Upper lobe of left lung (tissue), 4 donors: ENCODE measurements around the gene TNS3.

Source experiments
- EP300 ChIP-seq, 4 donors: sonication (generic); formaldehyde crosslinking; IDR thresholded peaks; one replicate each; pipeline ENCODE4 v1.5.1; 2017; ENCODE audit warnings: antibody characterized with exemption in 4 of 4, control low read depth in 2 of 4
- POLR2A ChIP-seq, 4 donors: fragments of 450-650 bp; IDR thresholded peaks; one replicate each; pipeline ENCODE4 v1.5.1; 2016 to 2017; ENCODE audit warnings: antibody characterized with exemption in 4 of 4, mild to moderate bottlenecking in 2 of 4
- POLR2AphosphoS5 ChIP-seq, 2 donors: sonication (generic); formaldehyde crosslinking; IDR thresholded peaks; one replicate each; pipeline ENCODE4 v1.5.1; 2017; ENCODE audit warnings: antibody characterized with exemption in 2 of 2
- TF ChIP-seq, protein P1 (sequence below), 6 experiments: fragments of 450-650 bp in 4 of 6; fragments of 200-600 bp in 2 of 6; sonication (generic) in 2 of 6; IDR thresholded peaks; one replicate each; pipeline ENCODE4 v1.5.1; 2016 to 2019; ENCODE audit warnings: antibody characterized with exemption in 6 of 6

DNA sequence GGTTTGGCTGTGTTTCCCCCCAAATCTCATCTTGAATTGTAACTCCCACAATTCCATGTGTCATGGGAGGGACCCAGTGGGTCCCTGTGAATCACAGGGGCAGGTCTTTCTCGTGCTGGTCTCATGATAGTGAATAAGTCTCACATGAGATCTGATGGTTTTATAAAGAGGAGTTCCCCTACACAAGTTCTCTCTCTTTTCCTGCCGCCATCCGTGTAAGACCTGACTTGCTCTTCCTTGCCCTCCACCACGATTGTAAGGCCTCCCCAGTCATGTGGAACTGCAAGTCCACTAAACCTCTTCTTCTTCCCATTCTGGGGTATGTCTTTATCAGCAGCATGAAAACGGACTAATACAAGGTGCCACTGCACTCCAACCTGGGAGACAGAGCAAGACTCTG is 329.2 kb downstream of the TNS3 start:
- TF ChIP-seq, protein P1, sequence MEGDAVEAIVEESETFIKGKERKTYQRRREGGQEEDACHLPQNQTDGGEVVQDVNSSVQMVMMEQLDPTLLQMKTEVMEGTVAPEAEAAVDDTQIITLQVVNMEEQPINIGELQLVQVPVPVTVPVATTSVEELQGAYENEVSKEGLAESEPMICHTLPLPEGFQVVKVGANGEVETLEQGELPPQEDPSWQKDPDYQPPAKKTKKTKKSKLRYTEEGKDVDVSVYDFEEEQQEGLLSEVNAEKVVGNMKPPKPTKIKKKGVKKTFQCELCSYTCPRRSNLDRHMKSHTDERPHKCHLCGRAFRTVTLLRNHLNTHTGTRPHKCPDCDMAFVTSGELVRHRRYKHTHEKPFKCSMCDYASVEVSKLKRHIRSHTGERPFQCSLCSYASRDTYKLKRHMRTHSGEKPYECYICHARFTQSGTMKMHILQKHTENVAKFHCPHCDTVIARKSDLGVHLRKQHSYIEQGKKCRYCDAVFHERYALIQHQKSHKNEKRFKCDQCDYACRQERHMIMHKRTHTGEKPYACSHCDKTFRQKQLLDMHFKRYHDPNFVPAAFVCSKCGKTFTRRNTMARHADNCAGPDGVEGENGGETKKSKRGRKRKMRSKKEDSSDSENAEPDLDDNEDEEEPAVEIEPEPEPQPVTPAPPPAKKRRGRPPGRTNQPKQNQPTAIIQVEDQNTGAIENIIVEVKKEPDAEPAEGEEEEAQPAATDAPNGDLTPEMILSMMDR (IDR thresholded peaks at IDR 0.05), result no peak
- TF ChIP-seq POLR2A (IDR thresholded peaks at IDR 0.05) (no peak), EP300 (IDR thresholded peaks at IDR 0.05) (no peak), POLR2AphosphoS5 (IDR thresholded peaks at IDR 0.05) (no peak)
